Omental fat pad (tissue), 4 donors: ENCODE data around the gene PRPF38B. TPM values are rescaled to one million over a fixed set of nuclear protein-coding genes. Genes with fewer than 3 reads are reported as not detected.

ENCODE experiments used
- ATAC-seq: fragments of 150-250 bp; one replicate; pipeline ENCODE4 v1.9.1; 2016; ENCODE audit warnings: mild to moderate bottlenecking, moderate library complexity; ENCODE audit not compliant: low FRiP score
- DNase-seq: peaks from one replicate; pipeline ENCODE4 v3.0.0-alpha.2; 2019; ENCODE audit warnings: low spot score
- total RNA-seq, 4 donors: library from RNA; depleted of rRNA; stranded (reverse); fragments of >200 nt; gene quantifications; one replicate each; pipeline ENCODE4 v1.1.0, GENCODE V29; 2016
- TF ChIP-seq, protein P1 (sequence below), 3 donors: fragments of 450-650 bp; IDR thresholded peaks; one replicate each; pipeline ENCODE4 v1.5.1; 2016 to 2017; ENCODE audit warnings: antibody characterized with exemption in 3 of 3, mild to moderate bottlenecking in 3 of 3, moderate library complexity in 2 of 3

Gene PRPF38B
- total RNA-seq, 4 donors from 2014 or later: 17.6 to 41.6 (median 30.6) TPM

DNA sequence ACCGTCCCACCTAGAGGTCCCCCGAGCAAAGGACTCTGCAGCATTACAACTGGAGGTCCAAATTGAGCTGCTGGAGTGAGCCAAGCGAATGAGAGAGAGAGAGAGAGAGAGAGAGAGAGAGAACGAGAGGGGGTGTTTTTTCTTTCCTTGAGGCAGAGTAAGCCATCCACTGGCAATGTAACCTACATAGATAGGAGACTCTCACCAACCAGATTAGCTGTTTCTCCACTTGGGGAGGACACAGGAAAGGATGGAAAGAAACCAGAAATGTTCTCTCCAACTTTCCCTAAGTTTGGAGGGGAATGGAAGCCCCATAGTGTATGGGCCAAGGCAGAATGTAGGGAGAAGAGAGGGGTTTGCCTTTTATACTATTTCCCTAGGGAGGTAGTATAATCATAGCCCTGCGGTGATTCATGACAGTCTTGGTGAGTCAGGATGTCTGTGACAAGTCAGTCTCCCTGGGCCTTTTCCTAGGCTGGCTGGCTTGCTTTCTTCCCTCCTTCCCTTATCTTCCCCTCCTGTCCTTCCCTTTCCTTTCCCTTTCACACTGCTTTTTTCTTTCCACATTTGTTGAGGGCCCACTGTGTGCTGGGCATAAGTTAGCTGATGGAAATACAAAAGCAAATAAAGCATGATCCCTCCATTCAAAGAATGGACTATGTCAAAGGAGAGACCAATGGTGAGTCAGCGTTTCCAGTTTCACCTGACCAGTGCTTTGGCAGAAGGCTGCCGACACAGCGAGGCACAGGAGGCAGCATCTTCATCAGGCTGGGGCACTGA is 27.7 kb downstream of the PRPF38B start:
- ATAC-seq: no peak

DNA sequence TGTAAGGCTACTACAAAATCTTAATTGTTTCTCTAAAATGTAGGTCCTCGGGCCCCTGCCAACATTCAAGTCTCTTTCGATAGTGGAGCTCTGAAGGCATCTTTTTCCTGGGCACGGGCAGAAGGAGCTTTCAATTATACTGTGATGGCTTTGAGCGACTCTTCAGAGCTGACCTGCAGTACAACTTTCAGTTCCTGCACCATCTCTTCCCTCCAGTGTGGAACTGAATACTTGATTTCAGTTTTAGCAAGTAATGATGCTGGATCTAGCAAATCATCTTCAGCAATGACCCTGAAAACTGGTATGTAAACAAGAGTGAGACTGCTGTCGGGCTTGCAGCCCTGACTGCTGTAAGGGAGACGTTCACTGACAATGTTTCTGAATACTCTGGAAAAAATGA is 30.2 kb downstream of the PRPF38B start:
- no peak for ATAC-seq
- DNase-seq: no peak
- TF ChIP-seq, protein P1, sequence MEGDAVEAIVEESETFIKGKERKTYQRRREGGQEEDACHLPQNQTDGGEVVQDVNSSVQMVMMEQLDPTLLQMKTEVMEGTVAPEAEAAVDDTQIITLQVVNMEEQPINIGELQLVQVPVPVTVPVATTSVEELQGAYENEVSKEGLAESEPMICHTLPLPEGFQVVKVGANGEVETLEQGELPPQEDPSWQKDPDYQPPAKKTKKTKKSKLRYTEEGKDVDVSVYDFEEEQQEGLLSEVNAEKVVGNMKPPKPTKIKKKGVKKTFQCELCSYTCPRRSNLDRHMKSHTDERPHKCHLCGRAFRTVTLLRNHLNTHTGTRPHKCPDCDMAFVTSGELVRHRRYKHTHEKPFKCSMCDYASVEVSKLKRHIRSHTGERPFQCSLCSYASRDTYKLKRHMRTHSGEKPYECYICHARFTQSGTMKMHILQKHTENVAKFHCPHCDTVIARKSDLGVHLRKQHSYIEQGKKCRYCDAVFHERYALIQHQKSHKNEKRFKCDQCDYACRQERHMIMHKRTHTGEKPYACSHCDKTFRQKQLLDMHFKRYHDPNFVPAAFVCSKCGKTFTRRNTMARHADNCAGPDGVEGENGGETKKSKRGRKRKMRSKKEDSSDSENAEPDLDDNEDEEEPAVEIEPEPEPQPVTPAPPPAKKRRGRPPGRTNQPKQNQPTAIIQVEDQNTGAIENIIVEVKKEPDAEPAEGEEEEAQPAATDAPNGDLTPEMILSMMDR (IDR thresholded peaks at IDR 0.05): no peak

More for the DNA sequence above, 27.7 kb downstream of the PRPF38B start:
- TF ChIP-seq, protein P1 (IDR thresholded peaks at IDR 0.05): no peak
- no peak for DNase-seq

DNA sequence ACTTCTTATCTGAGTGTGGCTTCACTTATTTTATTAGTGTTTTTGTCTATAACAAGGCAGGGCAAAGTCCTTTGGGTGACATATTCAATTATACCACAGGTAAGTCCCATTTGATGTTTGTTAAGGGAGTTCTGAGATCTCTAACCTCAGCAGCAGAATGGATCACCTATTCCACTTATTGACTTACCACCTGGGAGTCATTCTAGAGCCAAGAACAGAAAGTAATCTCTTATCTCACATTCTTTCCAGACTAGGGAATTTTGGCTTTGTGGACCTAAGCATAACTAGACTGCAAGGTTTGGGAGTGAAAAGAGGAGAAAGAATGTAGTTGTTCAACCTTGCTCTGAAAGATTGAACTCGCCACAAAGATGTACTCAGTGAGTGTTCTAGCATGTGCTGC is 33.8 kb downstream of the PRPF38B start:
- TF ChIP-seq, protein P1 (IDR thresholded peaks at IDR 0.05): no peak
- ATAC-seq (no peak), DNase-seq (no peak)

DNA sequence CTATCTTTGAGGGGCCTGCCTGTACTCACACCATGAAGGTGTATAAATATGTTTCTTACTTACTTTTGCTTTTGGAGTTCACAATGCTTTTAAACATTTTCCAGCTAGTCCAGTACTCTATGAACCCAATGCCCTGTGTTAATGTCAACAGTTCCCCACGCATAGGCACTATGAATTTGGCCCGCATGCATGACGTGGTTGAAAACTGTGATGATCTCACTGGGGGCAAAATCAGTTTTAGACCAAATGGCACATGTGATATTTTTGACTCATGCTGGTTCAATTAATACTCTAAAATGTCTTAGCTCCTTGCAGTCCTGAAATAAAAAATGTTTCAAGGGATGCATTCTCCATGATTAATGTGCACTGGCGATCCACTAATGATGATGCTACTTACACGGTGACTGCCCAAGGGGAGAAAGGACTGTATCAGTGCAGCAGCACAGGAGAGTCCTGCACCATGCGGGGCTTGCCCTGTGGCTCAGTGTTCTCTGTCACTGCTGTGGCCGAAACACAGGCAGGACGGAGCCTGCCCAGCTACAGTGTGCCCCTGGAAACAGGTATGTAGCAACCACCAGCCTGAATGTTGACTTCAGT is 36.3 kb downstream of the PRPF38B start:
- no peak for DNase-seq
- TF ChIP-seq, protein P1 (IDR thresholded peaks at IDR 0.05): no peak
- ATAC-seq: no peak

DNA sequence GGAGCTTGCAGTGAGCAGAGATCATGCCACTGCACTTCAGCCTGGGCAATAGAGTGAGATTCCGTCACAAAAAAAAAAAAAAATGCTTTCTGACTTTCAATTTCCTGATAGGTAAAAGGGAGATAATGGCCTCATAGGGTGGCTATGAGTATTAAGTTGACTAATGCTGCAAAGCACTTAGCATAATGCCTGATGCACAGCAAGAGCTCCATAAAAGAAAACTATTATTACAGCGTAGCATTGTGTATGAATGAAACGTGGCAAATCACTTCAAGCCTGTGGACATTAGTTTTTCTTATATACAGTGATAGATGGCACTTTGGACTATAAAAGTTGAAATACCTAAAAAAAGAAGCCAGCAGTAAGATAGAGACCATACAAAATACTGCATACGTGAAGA is 37.4 kb downstream of the PRPF38B start:
- no peak for ATAC-seq
- TF ChIP-seq, protein P1 (IDR thresholded peaks at IDR 0.05): no peak
- no peak for DNase-seq

DNA sequence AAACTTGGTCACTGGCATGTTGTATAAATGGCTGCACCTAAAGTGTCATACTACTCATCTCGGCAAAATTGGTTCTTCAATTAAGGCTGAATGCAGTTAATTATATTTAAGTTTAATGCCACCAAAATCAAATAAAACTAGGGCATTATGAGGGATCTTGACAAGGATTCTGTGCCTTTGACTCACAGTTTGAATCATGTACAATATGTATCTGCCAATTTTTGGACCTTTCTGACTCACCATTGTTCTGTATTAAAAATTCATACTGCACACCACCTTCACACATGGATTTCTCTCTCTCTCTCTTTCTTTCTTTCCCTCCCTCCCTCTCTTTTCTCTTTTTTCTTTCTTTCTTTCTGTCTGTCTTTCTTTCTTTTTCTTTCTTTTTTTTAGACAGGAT is 40.3 kb downstream of the PRPF38B start:
- no peak for ATAC-seq
- TF ChIP-seq, protein P1 (IDR thresholded peaks at IDR 0.05): no peak

More for the DNA sequence above, 40.3 kb downstream of the PRPF38B start:
- DNase-seq: no peak
